ENCODE measurements around the gene NIM1K.

DNA sequence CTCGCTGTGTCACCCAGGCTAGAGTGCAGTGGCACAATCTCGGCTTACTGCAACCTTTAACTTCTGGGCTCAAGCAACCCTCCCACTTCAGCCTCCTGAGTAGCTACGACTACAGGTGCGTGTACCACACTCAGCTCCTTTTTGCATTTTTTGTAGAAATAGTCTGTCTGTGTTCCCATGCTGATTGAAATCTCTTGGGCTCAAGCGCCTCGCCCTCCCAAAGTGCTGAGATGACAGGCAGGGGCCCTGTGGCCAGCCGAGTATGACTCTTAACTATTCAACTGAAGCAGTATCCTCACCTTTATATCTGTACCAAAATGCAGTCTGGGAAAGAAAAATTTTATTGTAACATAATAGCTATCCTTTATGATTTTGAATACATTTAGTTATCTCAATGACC is 12.2 kb upstream of the NIM1K start:
- TF ChIP-seq, protein P1, sequence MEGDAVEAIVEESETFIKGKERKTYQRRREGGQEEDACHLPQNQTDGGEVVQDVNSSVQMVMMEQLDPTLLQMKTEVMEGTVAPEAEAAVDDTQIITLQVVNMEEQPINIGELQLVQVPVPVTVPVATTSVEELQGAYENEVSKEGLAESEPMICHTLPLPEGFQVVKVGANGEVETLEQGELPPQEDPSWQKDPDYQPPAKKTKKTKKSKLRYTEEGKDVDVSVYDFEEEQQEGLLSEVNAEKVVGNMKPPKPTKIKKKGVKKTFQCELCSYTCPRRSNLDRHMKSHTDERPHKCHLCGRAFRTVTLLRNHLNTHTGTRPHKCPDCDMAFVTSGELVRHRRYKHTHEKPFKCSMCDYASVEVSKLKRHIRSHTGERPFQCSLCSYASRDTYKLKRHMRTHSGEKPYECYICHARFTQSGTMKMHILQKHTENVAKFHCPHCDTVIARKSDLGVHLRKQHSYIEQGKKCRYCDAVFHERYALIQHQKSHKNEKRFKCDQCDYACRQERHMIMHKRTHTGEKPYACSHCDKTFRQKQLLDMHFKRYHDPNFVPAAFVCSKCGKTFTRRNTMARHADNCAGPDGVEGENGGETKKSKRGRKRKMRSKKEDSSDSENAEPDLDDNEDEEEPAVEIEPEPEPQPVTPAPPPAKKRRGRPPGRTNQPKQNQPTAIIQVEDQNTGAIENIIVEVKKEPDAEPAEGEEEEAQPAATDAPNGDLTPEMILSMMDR (IDR thresholded peaks at IDR 0.05) = no peak
- TF ChIP-seq ZFX (IDR thresholded peaks at IDR 0.05; ENCODE audit: borderline replicate concordance) = no peak
